ENCODE results near the gene ESRRB.
A peak's percentile ranks its signal among the peaks of the same experiment; 100 is the strongest.

Gene ESRRB

GRCh38 chr14:76464856-76465255 is 88.9 kb downstream of the ESRRB start:
- no peak for DNase-seq (ENCODE audit: low spot score)
- Histone ChIP-seq H3K36me3 (ENCODE audit: low read depth) (no peaks in the 10 kb centered on the region), H3K27ac (ENCODE audit: poor library complexity, severe bottlenecking) (no peak overlapping the region), H3K4me1 (ENCODE audit: insufficient read depth, poor library complexity, severe bottlenecking) (no peaks in the 10 kb centered on the region), H3K9me3 (ENCODE audit: severe bottlenecking) (no peaks in the 10 kb centered on the region), H3K27me3 (ENCODE audit: insufficient read depth, poor library complexity, severe bottlenecking) (no peaks in the 10 kb centered on the region), H3K4me3 (ENCODE audit: severe bottlenecking) (no peak overlapping the region)
- ATAC-seq (ENCODE audit: low read depth) = no peak
- TF ChIP-seq, protein P1, sequence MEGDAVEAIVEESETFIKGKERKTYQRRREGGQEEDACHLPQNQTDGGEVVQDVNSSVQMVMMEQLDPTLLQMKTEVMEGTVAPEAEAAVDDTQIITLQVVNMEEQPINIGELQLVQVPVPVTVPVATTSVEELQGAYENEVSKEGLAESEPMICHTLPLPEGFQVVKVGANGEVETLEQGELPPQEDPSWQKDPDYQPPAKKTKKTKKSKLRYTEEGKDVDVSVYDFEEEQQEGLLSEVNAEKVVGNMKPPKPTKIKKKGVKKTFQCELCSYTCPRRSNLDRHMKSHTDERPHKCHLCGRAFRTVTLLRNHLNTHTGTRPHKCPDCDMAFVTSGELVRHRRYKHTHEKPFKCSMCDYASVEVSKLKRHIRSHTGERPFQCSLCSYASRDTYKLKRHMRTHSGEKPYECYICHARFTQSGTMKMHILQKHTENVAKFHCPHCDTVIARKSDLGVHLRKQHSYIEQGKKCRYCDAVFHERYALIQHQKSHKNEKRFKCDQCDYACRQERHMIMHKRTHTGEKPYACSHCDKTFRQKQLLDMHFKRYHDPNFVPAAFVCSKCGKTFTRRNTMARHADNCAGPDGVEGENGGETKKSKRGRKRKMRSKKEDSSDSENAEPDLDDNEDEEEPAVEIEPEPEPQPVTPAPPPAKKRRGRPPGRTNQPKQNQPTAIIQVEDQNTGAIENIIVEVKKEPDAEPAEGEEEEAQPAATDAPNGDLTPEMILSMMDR (IDR thresholded peaks at IDR 0.05; ENCODE audit: poor library complexity, severe bottlenecking) = no peak

- Histone ChIP-seq H3K4me1 (ENCODE audit: insufficient read depth, poor library complexity, severe bottlenecking) (no peaks in the 10 kb centered on the region), H3K27me3 (ENCODE audit: insufficient read depth, poor library complexity, severe bottlenecking) (no peaks in the 10 kb centered on the region), H3K27ac (ENCODE audit: poor library complexity, severe bottlenecking) (no peak overlapping the region), H3K9me3 (ENCODE audit: severe bottlenecking) (no peaks in the 10 kb centered on the region), H3K36me3 (ENCODE audit: low read depth) (no peaks in the 10 kb centered on the region), H3K4me3 (ENCODE audit: severe bottlenecking) (no peak overlapping the region)
- DNase-seq (ENCODE audit: low spot score) (no peak), ATAC-seq (ENCODE audit: low read depth) (no peak)
- TF ChIP-seq, protein P1 (IDR thresholded peaks at IDR 0.05; ENCODE audit: poor library complexity, severe bottlenecking) = no peak
These were observed 89.7 kb downstream of the ESRRB start for GRCh38 chr14:76465664-76466063.

- TF ChIP-seq, protein P1 (IDR thresholded peaks at IDR 0.05; ENCODE audit: poor library complexity, severe bottlenecking) = no peak
- Histone ChIP-seq H3K4me1 (ENCODE audit: insufficient read depth, poor library complexity, severe bottlenecking) (no peaks in the 10 kb centered on the region), H3K36me3 (ENCODE audit: low read depth) (no peaks in the 10 kb centered on the region), H3K4me3 (ENCODE audit: severe bottlenecking) (no peak overlapping the region), H3K27me3 (ENCODE audit: insufficient read depth, poor library complexity, severe bottlenecking) (no peaks in the 10 kb centered on the region), H3K9me3 (ENCODE audit: severe bottlenecking) (no peaks in the 10 kb centered on the region), H3K27ac (ENCODE audit: poor library complexity, severe bottlenecking) (no peak overlapping the region)
- DNase-seq (ENCODE audit: low spot score) = no peak
- ATAC-seq (ENCODE audit: low read depth) = no peak
These were observed 91.8 kb downstream of the ESRRB start for GRCh38 chr14:76467711-76468155.

DNA sequence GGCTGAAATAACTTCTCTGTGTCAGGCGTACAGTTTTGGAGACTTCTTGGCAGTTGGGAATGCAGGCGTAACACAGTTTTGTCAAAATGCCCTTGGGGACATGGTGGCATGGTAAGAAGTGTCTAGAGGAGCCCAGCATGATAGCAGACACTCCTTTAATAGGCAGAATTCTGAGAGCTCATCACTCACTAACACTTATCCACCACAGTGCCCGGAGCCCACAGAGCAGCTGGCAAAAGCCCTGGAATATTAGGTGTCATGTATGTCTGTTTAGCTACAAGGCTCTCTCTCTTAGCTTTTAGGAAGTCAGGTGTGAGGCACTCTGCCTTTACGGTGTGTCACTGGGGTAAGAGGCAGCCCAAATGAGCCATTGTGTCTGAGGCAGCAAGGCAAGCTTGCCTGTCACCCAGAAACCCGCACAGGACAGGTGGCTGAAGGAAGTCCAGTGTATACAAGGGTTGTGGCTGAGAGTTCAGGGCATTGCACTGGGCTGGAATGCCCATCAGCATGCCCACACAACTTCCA is 96.3 kb downstream of the ESRRB start:
- ATAC-seq (ENCODE audit: low read depth) (no peak; the same call in 2 of the 3 replicates), DNase-seq (ENCODE audit: low spot score) (no peak)
- Histone ChIP-seq H3K4me3 (ENCODE audit: severe bottlenecking) (no peak overlapping the region), H3K4me1 (ENCODE audit: insufficient read depth, poor library complexity, severe bottlenecking) (no peaks in the 10 kb centered on the region), H3K36me3 (ENCODE audit: low read depth) (no peaks in the 10 kb centered on the region), H3K27me3 (ENCODE audit: insufficient read depth, poor library complexity, severe bottlenecking) (no peaks in the 10 kb centered on the region), H3K9me3 (ENCODE audit: severe bottlenecking) (no peaks in the 10 kb centered on the region), H3K27ac (ENCODE audit: poor library complexity, severe bottlenecking) (no peak overlapping the region)
- TF ChIP-seq, protein P1 (IDR thresholded peaks at IDR 0.05; ENCODE audit: poor library complexity, severe bottlenecking) = no peak

DNA sequence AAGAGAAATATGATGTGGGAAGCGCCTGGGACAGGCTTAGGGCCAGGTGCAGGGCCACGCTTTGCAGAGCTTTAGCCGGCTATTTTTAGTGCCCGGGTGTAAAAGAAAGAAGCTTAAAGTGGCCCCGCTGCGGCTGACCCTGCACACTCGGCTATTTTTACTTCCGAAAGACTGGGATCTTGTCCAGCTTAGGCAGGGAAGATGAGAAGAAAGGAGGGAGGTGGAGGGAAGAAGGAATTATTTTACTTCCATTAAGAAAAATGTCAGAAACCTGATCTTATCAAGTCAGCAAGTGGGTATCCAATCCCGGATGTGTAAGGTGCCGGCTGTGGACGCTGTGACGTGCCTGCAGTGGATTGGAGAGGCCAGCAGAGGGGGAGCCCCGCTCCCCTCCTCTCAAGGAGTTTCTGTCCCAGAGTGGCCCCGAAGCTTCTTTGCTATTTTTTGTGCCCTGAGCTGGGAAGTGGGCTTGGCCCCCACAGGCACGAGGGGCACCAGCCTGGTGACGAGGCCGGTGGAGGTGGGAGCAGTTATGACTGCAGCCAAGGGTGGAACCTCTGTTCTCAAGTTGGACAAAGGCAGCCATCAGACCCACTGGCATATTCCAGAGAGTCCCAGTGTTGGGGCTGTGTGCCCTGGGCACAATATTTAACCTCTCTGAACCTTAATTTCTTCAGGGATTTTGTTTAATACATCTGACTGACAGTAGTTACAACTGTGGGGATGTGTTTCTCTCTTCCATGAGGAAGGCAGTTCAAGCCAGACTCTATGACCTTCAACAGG is 97.7 kb downstream of the ESRRB start:
- no peak for DNase-seq (ENCODE audit: low spot score)
- no peak overlapping the region for H3K27ac ChIP-seq (ENCODE audit: poor library complexity, severe bottlenecking)
- H3K4me3 ChIP-seq (ENCODE audit: severe bottlenecking) = no peak overlapping the region
- peak; percentile 67 for ATAC-seq (ENCODE audit: low read depth)
- H3K27me3 ChIP-seq (ENCODE audit: insufficient read depth, poor library complexity, severe bottlenecking) = no peaks in the 10 kb centered on the region
- H3K4me1 ChIP-seq (ENCODE audit: insufficient read depth, poor library complexity, severe bottlenecking) = no peaks in the 10 kb centered on the region
- H3K36me3 ChIP-seq (ENCODE audit: low read depth) = no peaks in the 10 kb centered on the region
- H3K9me3 ChIP-seq (ENCODE audit: severe bottlenecking) = no peaks in the 10 kb centered on the region
- TF ChIP-seq, protein P1 (IDR thresholded peaks at IDR 0.05; ENCODE audit: poor library complexity, severe bottlenecking) = peak; percentile 13
